Small intestine (tissue), 4 donors: Measurements from ENCODE around the gene AJUBA. TPM values are rescaled to one million over a fixed set of nuclear protein-coding genes. Genes with fewer than 3 reads are reported as not detected.

Experiments used
- polyA plus RNA-seq, 4 donors: library from polyadenylated mRNA; stranded (reverse) in 3 of 4; unstranded in 1 of 4; fragments of 200-250 nt in 3 of 4; fragments of 120-200 nt in 1 of 4; gene quantifications; one replicate each; pipeline versions ENCODE4 v1.2.1 to v1.2.3, GENCODE V29; 2013
- donor health status: healthy with polysubstance abuse.
- donor health status: Bipolar disorder and iron deficiency.
- donor health status: healthy.

AJUBA gene
- polyA plus RNA-seq, 4 donors, result 0.45 to 18.9 (median 8.5) TPM

Other genes starting within 250 kb of the AJUBA start
- 100 to 1,000 TPM; 101 to 128 (median 117) TPM for gene OXA1L, start 215.9 kb downstream of the AJUBA start, polyA plus RNA-seq
- 100 to 1,000 TPM in 3 of 4 donors, 10 to 100 TPM in 1; 52.9 to 697 (median 287) TPM for gene SLC7A7, start 167.1 kb downstream of the AJUBA start, polyA plus RNA-seq
- 100 to 1,000 TPM; 106 to 164 (median 132) TPM for gene MRPL52, start 152.7 kb downstream of the AJUBA start, polyA plus RNA-seq
- 100 to 1,000 TPM in 1 of 4 donors, 10 to 100 TPM in 2, 1 to 10 TPM in 1; 6.9 to 105 (median 58.2) TPM for gene MMP14, start 146.0 kb downstream of the AJUBA start, polyA plus RNA-seq
- gene LRP10, start 110.8 kb downstream of the AJUBA start, polyA plus RNA-seq, result 100 to 1,000 TPM in 1 of 4 donors, 10 to 100 TPM in 3; 19.7 to 107 (median 57.8) TPM
- gene REM2, start 99.3 kb downstream of the AJUBA start, polyA plus RNA-seq, result 1 to 10 TPM in 1 of 4 donors, under 1 TPM in 3; 0.45 to 1.1 (median 0.85) TPM
- gene RBM23, start 63.4 kb downstream of the AJUBA start, polyA plus RNA-seq, result 10 to 100 TPM; 35.8 to 77.8 (median 39.1) TPM
- 10 to 100 TPM; 13.4 to 58.7 (median 36.4) TPM for gene PRMT5, start 53.2 kb downstream of the AJUBA start, polyA plus RNA-seq
- gene HAUS4, start 25.5 kb downstream of the AJUBA start, polyA plus RNA-seq, result 10 to 100 TPM; 34.0 to 59.6 (median 51.4) TPM
- gene C14orf93, start 27.6 kb upstream of the AJUBA start, polyA plus RNA-seq, result 10 to 100 TPM in 1 of 4 donors, 1 to 10 TPM in 3; 4.9 to 17.0 (median 7.9) TPM
- gene PSMB5, start 52.3 kb upstream of the AJUBA start, polyA plus RNA-seq, result 100 to 1,000 TPM in 1 of 4 donors, 10 to 100 TPM in 3; 84.0 to 166 (median 92.8) TPM
- gene PSMB11, start 59.7 kb upstream of the AJUBA start, polyA plus RNA-seq, result not detected
- gene CDH24, start 75.0 kb upstream of the AJUBA start, polyA plus RNA-seq, result 1 to 10 TPM in 2 of 4 donors, under 1 TPM in 2; 0.22 to 4.3 (median 2.5) TPM
- 100 to 1,000 TPM in 1 of 4 donors, 10 to 100 TPM in 3; 53.8 to 228 (median 84.7) TPM for gene ACIN1, start 112.6 kb upstream of the AJUBA start, polyA plus RNA-seq
- gene C14orf119, start 113.0 kb upstream of the AJUBA start, polyA plus RNA-seq, result 10 to 100 TPM; 43.8 to 67.0 (median 64.8) TPM
- gene CIROP, start 122.4 kb upstream of the AJUBA start, polyA plus RNA-seq, result under 1 TPM in 1 of 4 donors, not detected in 3; 0.04 TPM
- under 1 TPM in 2 of 4 donors, not detected in 2; 0.13 to 0.81 TPM for gene CEBPE, start 136.7 kb upstream of the AJUBA start, polyA plus RNA-seq
- gene SLC7A8, start 201.1 kb upstream of the AJUBA start, polyA plus RNA-seq, result 10 to 100 TPM; 11.3 to 69.2 (median 39.9) TPM